Small intestine (tissue), 7 donors: Measurements from ENCODE around the gene SEMA4D. TPM values are rescaled to one million over a fixed set of nuclear protein-coding genes. Genes with fewer than 3 reads are reported as not detected.

Source experiments
- DNase-seq, 2 donors: peaks; one replicate each; pipeline versions ENCODE4 v3.0.0 to v3.0.0-alpha.2; 2013
- FAIRE-seq: peaks from 2 replicates; lab custom pipeline; 2012; peaks lifted over from hg19 to GRCh38; lab: Jason Lieb, UNC
- H3K27ac ChIP-seq, 3 donors: one replicate each; pipeline ENCODE4 v1.5.1; 2013; ENCODE audit warnings: low read length in 2 of 3, mild to moderate bottlenecking in 2 of 3, control low read depth in 1 of 3, inconsistent platforms in 1 of 3, low read depth in 1 of 3, moderate library complexity in 1 of 3
- H3K27me3 ChIP-seq, 3 donors: one replicate each; pipeline ENCODE4 v1.6.1; 2013; ENCODE audit warnings: low read length in 3 of 3, inconsistent platforms in 1 of 3; ENCODE audit not compliant: control insufficient read depth in 3 of 3, insufficient read depth in 3 of 3
- H3K36me3 ChIP-seq, 3 donors: one replicate each; pipeline ENCODE4 v1.6.1; 2013; ENCODE audit warnings: low read length in 3 of 3, inconsistent platforms in 1 of 3, low read depth in 1 of 3, mild to moderate bottlenecking in 1 of 3, moderate library complexity in 1 of 3; ENCODE audit not compliant: control insufficient read depth in 3 of 3, insufficient read depth in 2 of 3
- H3K4me1 ChIP-seq, 3 donors: one replicate each; pipeline ENCODE4 v1.6.1; 2013; ENCODE audit warnings: low read length in 2 of 3, inconsistent platforms in 1 of 3, low read depth in 1 of 3, mild to moderate bottlenecking in 1 of 3, moderate library complexity in 1 of 3; ENCODE audit not compliant: control insufficient read depth in 3 of 3, insufficient read depth in 2 of 3
- H3K4me3 ChIP-seq, 3 donors: one replicate each; pipeline ENCODE4 v1.5.1; 2013; ENCODE audit warnings: low read length in 3 of 3, control low read depth in 1 of 3, inconsistent platforms in 1 of 3, low read depth in 1 of 3, mild to moderate bottlenecking in 1 of 3, moderate library complexity in 1 of 3
- H3K9me3 ChIP-seq, 2 donors: one replicate each; pipeline ENCODE4 v1.6.1; 2013; ENCODE audit warnings: low read depth in 1 of 2, low read length in 1 of 2; ENCODE audit not compliant: control insufficient read depth in 2 of 2, insufficient read depth in 1 of 2
- WGBS, 3 donors: extraction: QIAGEN DNeasy Blood & Tissue Kit; methylation state at CpG; one replicate each; pipeline ENCODE4 v1.1.7; 2013; 5-methylcytosine and 5-hydroxymethylcytosine counted together
- polyA plus RNA-seq, 4 donors: library from polyadenylated mRNA; stranded (reverse) in 3 of 4; unstranded in 1 of 4; fragments of 200-250 nt in 3 of 4; fragments of 120-200 nt in 1 of 4; gene quantifications; one replicate each; pipeline versions ENCODE4 v1.2.1 to v1.2.3, GENCODE V29; 2013
- donor health status: healthy with polysubstance abuse.
- donor health status: control.
- donor health status: control.
- donor health status: Bipolar disorder and iron deficiency.
- donor health status: healthy.

The SEMA4D gene
- polyA plus RNA-seq, 4 donors, result 0.67 to 29.7 (median 6.7) TPM

- peaks cover 0 to 52% (median 3%) of the 10 kb centered on the region in 3 donors for H3K36me3 ChIP-seq
- DNase-seq (no peak), FAIRE-seq (no peak)
- H3K27me3 ChIP-seq, result no peaks in the 10 kb centered on the region
- no peak overlapping the region for H3K4me3 ChIP-seq
- 81 to 84% (median 83%) methylated on average over 16 of the region's 16 CpGs for WGBS, 3 donors
- H3K27ac ChIP-seq, result peak overlapping the region in 1 of 3 donors; percentile 41
- H3K4me1 ChIP-seq, result no peaks in the 10 kb centered on the region
- H3K9me3 ChIP-seq, result no peaks in the 10 kb centered on the region
Measured at GRCh38 chr9:89444925-89445765, 52.8 kb downstream of the SEMA4D start.

- Histone ChIP-seq H3K4me1 (no peaks in the 10 kb centered on the region), H3K27ac (peak overlapping the region in 1 of 3 donors; percentile 6), H3K4me3 (no peak overlapping the region), H3K36me3 (peaks cover 0 to 53% (median 0%) of the 10 kb centered on the region in 3 donors), H3K9me3 (no peaks in the 10 kb centered on the region), H3K27me3 (no peaks in the 10 kb centered on the region)
- peak in 1 of 2 donors; percentile 38 for DNase-seq
- WGBS, 3 donors, result 60 to 80% (median 71%) methylated on average over 9 of the region's 9 CpGs
- no peak for FAIRE-seq
Measured at GRCh38 chr9:89444274-89444673, 53.6 kb downstream of the SEMA4D start.

- Histone ChIP-seq H3K9me3 (no peaks in the 10 kb centered on the region), H3K36me3 (peaks cover 0 to 43% (median 0%) of the 10 kb centered on the region in 3 donors), H3K4me3 (no peak overlapping the region), H3K4me1 (no peaks in the 10 kb centered on the region), H3K27me3 (no peaks in the 10 kb centered on the region), H3K27ac (peak overlapping the region in 1 of 3 donors; percentile 6)
- WGBS, 3 donors, result 83 to 90% (median 88%) methylated on average over 19 to 22 of the region's 22 CpGs
- no peak for FAIRE-seq
- no peak for DNase-seq
Measured at GRCh38 chr9:89442981-89443814, 54.7 kb downstream of the SEMA4D start.

- Histone ChIP-seq H3K9me3 (no peaks in the 10 kb centered on the region), H3K4me3 (no peak overlapping the region), H3K4me1 (no peaks in the 10 kb centered on the region), H3K36me3 (peaks cover 0 to 39% (median 0%) of the 10 kb centered on the region in 3 donors), H3K27me3 (no peaks in the 10 kb centered on the region), H3K27ac (no peak overlapping the region)
- WGBS, 3 donors, result 76 to 89% (median 86%) methylated on average over 9 of the region's 9 CpGs
- FAIRE-seq (no peak), DNase-seq (no peak)
Measured at GRCh38 chr9:89442501-89442978, 55.4 kb downstream of the SEMA4D start.

GRCh38 chr9:89441986-89442385 is 55.9 kb downstream of the SEMA4D start:
- Histone ChIP-seq H3K4me1 (no peaks in the 10 kb centered on the region), H3K27ac (peak overlapping the region in 2 of 3 donors; percentile 1 to 14), H3K27me3 (no peaks in the 10 kb centered on the region), H3K4me3 (no peak overlapping the region), H3K9me3 (no peaks in the 10 kb centered on the region), H3K36me3 (peaks cover 0 to 38% (median 0%) of the 10 kb centered on the region in 3 donors)
- WGBS, 3 donors, result 82 to 89% (median 86%) methylated on average over 8 of the region's 8 CpGs
- DNase-seq (no peak), FAIRE-seq (no peak)

GRCh38 chr9:89441655-89441970 is 56.3 kb downstream of the SEMA4D start:
- FAIRE-seq (no peak), DNase-seq (no peak)
- H3K4me1 ChIP-seq, result no peaks in the 10 kb centered on the region
- no peak overlapping the region for H3K4me3 ChIP-seq
- H3K9me3 ChIP-seq, result no peaks in the 10 kb centered on the region
- WGBS, 3 donors, result 77 to 85% (median 85%) methylated on average over 3 of the region's 3 CpGs
- peak overlapping the region in 2 of 3 donors; percentile 14 to 51 for H3K27ac ChIP-seq
- no peaks in the 10 kb centered on the region for H3K27me3 ChIP-seq
- H3K36me3 ChIP-seq, result peaks cover 0 to 39% (median 0%) of the 10 kb centered on the region in 3 donors

- 79 to 86% (median 82%) methylated on average over 16 of the region's 16 CpGs for WGBS, 3 donors
- Histone ChIP-seq H3K27ac (peak overlapping the region in 1 of 3 donors; percentile 51), H3K4me1 (no peaks in the 10 kb centered on the region), H3K27me3 (no peaks in the 10 kb centered on the region), H3K9me3 (no peaks in the 10 kb centered on the region), H3K36me3 (peaks cover 0 to 39% (median 0%) of the 10 kb centered on the region in 3 donors), H3K4me3 (no peak overlapping the region)
- DNase-seq (no peak), FAIRE-seq (no peak)
Measured at GRCh38 chr9:89440951-89441654, 56.8 kb downstream of the SEMA4D start.

- no peaks in the 10 kb centered on the region for H3K9me3 ChIP-seq
- peak overlapping the region in 1 of 3 donors; percentile 51 for H3K27ac ChIP-seq
- no peak for FAIRE-seq
- H3K36me3 ChIP-seq, result peaks cover 0 to 37% (median 0%) of the 10 kb centered on the region in 3 donors
- no peak overlapping the region for H3K4me3 ChIP-seq
- no peak for DNase-seq
- H3K4me1 ChIP-seq, result peaks cover 0 to 2% (median 0%) of the 10 kb centered on the region in 3 donors
- no peaks in the 10 kb centered on the region for H3K27me3 ChIP-seq
- WGBS, 3 donors, result 73 to 88% (median 78%) methylated on average over 7 of the region's 7 CpGs
Measured at GRCh38 chr9:89440548-89440947, 57.4 kb downstream of the SEMA4D start.
